GM12874 (cell line): ENCODE measurements around the gene ARPC1B.

ENCODE experiments used
- TF ChIP-seq, protein P1 (sequence below): IDR thresholded peaks from 2 replicates; pipeline ENCODE4 v1.5.1; 2011; ENCODE audit warnings: low read depth, mild to moderate bottlenecking, control low read depth, low read length, moderate library complexity; ENCODE audit not compliant: insufficient read depth

The ARPC1B gene

GRCh38 chr7:99415513-99416127 is 41.1 kb downstream of the ARPC1B start:
- TF ChIP-seq, protein P1, sequence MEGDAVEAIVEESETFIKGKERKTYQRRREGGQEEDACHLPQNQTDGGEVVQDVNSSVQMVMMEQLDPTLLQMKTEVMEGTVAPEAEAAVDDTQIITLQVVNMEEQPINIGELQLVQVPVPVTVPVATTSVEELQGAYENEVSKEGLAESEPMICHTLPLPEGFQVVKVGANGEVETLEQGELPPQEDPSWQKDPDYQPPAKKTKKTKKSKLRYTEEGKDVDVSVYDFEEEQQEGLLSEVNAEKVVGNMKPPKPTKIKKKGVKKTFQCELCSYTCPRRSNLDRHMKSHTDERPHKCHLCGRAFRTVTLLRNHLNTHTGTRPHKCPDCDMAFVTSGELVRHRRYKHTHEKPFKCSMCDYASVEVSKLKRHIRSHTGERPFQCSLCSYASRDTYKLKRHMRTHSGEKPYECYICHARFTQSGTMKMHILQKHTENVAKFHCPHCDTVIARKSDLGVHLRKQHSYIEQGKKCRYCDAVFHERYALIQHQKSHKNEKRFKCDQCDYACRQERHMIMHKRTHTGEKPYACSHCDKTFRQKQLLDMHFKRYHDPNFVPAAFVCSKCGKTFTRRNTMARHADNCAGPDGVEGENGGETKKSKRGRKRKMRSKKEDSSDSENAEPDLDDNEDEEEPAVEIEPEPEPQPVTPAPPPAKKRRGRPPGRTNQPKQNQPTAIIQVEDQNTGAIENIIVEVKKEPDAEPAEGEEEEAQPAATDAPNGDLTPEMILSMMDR = peak; percentile 39; the same call in 1 of the 2 replicates

- TF ChIP-seq, protein P1 = no peak
Measured at GRCh38 chr7:99418260-99418659, 43.7 kb downstream of the ARPC1B start.

DNA sequence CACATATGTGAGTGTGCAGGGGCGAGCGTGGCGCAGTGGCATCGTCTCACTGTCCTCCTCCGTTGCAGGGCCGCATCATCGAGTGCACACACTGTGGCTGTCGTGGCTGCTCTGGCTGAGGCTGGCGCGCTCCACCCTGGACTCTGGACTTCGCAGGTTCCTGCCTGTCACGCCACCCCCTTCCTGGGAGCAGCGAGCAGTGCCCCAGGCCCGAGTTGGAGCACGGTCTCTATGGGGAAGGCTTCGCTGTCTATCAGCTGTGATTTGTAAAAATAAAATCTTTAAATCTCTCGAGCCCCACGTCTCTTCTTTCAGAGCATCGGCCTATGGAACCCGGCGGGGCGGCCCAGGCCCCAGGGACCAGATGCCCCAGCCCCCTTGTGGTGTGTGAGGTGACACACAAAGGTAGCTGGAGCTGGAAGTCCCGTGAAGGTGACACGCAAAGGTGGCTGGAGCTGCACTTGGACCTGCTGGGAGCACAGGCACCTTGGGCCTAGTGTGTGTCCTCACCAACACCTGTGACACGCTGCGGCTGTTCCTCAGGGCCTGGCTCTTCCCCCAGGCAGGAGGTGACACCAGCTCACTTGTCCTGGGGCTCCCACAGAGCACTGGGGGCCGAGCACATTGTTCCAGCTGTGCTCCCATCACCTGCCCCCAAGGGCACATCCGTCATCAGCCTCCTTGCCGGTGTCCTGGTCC is 44.9 kb downstream of the ARPC1B start:
- TF ChIP-seq, protein P1 = no peak

GRCh38 chr7:99420213-99420612 is 45.7 kb downstream of the ARPC1B start:
- TF ChIP-seq, protein P1 = no peak

GRCh38 chr7:99420986-99421385 is 46.5 kb downstream of the ARPC1B start:
- TF ChIP-seq, protein P1 = no peak

GRCh38 chr7:99422186-99422585 is 47.7 kb downstream of the ARPC1B start:
- TF ChIP-seq, protein P1 = no peak

GRCh38 chr7:99422625-99423024 is 48.1 kb downstream of the ARPC1B start:
- TF ChIP-seq, protein P1 = no peak
